GM19455 (cell line): ENCODE results near the gene NLRC5.
"Not testable (repeated sequence)": the region's sequence is repeated elsewhere in the genome, so short reads cannot be mapped to it uniquely, and the experiment has no call there.

Source experiments
- ATAC-seq: cut with Tn5 transposase; IDR thresholded peaks from one replicate; pipeline ENCODE4 v1.9.1; 2021; ENCODE audit not compliant: unreplicated experiment

Gene NLRC5

DNA sequence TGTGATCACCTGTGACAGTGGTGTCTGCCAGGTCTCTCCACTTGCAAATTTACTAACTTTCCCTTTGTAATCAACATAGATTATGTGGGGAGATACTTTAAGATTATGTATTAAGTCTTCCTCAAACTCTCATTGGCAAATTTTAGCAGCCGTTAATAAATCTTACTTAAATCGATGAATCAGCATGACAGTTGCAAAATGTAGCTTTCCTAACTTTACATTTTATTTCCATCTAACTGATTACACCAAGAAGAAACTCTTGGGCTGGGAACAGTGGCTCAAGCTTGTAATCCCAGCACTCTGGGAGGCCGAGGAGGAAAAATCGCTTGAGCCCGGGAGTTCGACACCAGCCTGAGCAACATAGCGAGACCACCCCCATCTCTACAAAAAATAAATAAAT, 79.7 kb downstream of the NLRC5 start:
- no peak for ATAC-seq

GRCh38 chr16:57069635-57070370, 80.4 kb downstream of the NLRC5 start:
- no peak for ATAC-seq

DNA sequence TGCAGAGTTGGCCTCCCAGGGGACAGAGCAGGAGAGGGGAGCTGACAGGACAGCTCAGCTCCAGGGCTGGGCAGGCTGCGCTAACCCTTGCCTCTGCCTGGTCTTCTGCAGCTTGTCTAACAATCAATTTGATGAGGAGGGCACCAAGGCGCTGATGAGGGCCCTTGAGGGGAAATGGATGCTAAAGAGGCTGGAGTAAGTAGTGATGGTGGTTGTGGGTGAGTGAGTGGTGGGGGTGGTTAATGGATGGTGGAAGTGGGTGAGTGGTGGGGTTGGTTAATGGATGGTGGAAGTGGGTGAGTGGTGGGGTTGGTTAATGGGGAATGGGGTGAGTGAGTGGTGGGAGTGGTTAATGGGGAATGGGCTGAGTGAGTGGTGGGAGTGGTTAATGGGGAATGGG, 81.1 kb downstream of the NLRC5 start:
- ATAC-seq: no peak

- not testable (repeated sequence) for ATAC-seq
Measured at GRCh38 chr16:57071081-57071732, 81.8 kb downstream of the NLRC5 start.

DNA sequence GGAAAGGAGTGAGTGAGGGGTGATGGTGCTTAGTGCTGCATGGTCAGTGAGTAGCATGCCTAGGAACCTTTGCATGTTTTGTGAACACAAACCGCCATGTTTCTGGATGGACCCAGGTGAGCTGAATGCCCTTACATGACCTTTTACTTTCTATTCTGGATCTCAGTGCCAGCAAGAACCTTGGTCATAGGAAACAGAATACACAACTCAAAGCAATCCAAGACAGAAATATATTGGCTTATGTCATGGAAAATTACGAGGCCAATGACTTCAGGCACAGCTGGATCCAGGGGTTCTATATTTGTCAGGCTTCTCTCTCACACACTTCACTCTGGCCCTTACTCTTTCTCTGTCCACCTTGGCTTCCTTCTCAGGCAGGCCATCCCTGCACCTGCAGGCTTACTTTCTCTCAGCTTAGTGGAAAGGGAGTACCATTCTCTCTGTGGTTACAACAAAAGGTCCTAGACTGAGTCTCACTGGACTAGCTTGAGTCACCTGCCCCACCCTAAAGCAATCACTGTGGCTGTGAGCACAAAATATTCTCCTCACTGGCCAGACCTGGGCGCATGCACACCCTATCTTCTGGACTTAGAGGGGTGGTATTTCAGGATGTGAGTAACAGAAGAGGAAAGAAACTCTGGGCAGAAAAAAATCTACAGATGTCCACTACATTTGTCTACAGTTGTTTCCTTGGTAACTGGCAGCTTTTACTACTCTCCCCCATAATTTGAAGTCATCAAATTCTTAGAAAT, 82.7 kb downstream of the NLRC5 start:
- no peak for ATAC-seq

DNA sequence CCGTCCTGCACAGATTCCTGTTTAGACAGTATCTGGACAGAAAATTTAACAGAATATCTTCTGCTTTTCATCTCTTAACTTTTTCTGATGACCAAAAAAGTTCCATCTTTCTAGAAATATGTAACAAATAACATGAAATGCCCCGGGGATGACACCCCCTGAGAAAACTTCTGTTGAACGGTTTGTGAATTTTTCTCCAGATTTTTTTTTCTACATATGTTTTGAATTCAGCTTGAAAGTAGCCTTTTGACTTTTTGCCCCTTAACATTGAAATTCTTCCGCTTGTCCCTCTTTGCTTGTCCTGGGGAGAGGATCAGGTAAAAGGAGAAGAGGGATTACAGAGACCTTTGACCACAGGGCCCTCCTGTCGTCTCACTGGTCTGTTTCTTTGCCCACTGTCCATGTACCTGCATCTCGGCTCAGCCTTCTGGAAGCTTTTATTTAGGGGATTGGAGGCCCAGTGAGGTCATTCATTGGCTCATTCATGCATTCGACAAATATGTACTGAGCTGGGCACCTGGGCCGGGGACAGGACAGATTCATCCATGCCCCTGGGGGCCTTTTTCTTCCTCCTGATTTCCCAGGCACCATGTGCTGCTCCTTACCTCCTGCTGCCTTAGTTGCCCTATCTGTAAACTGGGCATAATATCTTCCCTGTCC, 83.4 kb downstream of the NLRC5 start:
- ATAC-seq: no peak

GRCh38 chr16:57077714-57078113, 88.4 kb downstream of the NLRC5 start:
- no peak for ATAC-seq

DNA sequence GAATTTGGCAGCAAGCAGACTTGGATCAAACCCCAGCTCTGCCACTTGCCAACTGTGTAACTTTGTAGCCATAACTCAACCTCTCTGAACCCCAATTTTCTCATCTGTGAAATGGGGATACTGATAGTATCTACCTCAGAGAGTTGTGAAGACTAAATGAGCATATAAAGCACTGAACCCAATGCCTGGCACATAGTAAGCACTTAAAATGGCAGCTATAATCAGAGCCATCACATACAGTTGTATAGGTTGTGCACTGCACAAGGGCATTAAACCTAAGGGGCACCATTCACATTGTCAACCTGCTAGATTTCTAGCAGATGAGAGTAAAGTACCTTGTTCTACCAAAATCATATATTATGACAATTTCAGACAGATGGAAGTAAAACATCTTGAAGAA, 92.4 kb downstream of the NLRC5 start:
- ATAC-seq: no peak

DNA sequence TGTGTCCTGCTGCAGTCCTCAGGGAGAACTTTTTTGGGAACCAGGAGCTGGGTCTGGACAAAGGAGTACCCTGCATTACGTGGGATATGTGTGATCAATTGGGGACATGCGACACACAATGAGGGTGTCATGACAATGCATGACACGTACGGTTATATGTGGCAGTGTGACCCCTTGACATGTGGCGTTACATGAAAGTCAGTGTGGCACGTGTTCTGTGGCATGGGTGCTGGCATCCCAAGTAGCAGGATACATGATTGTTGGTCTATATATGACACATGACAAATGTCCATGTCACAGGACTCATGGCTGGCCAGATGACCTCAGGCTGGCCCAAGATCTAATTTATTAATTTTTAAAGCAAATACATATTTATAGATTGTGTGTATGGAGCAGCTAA, 93.3 kb downstream of the NLRC5 start:
- no peak for ATAC-seq

- no peak for ATAC-seq
Measured at GRCh38 chr16:57083485-57084126, 94.2 kb downstream of the NLRC5 start.

GRCh38 chr16:57084257-57084770, 95.0 kb downstream of the NLRC5 start:
- ATAC-seq: peak; percentile 73

DNA sequence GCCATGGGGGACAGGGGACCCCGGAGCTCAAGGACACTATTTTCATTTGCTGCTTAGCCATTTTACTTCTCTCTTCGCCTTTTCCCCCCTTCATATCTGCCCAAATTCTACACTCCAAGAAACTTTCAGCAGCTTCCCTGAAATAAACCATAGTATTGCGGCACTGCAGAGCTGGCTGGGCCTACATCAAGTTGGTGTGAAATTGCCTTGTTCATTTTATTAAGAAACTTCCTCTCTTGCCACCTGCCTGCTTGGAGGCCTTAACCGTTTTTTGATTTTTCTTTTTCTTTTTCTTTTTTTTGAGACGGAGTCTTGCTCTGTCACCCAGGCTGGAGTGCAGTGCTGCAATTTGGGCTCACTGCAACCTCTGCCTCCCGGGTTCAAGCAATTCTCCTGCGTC, 95.6 kb downstream of the NLRC5 start:
- no peak for ATAC-seq

GRCh38 chr16:57087003-57087402, 97.6 kb downstream of the NLRC5 start:
- no peak for ATAC-seq

- ATAC-seq: no peak
Measured at GRCh38 chr16:57089406-57089805, 100.0 kb downstream of the NLRC5 start.

DNA sequence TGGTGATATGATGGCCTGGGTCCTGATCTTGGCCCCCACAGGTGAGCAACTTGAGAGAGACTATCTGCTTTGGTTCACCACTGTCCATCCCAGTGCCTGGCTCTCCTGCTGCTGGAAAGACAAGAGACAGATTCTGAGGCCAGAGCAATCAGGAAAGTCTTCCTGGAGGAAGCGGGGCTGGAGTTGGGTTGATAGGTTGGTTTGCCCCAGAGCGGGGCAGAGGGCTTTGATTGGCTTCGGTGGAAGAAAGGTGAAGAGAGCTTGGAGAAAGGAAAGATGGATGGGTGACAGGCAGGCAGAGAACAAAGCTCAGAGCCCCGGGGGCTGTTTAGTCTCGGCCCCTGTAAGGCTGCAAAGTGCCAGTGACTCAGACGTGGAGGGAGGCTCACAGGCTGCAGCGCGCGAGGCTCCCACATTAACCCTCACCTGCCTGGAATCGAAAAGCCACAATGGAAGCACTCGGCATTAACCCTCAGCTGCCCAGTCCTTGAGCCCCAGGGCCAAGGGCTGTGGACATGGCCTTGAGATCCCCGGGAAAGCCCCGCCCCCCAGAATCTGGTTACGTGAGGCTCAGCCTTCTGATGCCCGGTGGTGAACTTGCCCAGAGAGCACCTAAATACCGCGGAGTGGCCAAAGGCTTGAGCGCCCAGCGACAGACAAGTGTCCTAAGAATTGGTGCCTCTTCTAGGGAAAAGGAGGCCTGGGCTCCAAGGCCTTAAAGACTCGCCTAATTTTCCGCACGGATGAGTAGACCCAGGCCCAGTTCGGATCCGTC, 102.0 kb downstream of the NLRC5 start:
- ATAC-seq: no peak

- ATAC-seq: no peak
Measured at GRCh38 chr16:57091975-57092785, 102.8 kb downstream of the NLRC5 start, which contains the start of gene CPNE2. Gene CPNE2, plus strand, starts transcription at chr16:57092583. Its CDS starts 18,160 bp downstream, at chr16:57110743.

- ATAC-seq: no peak
Measured at GRCh38 chr16:57092786-57093411, 103.5 kb downstream of the NLRC5 start.

GRCh38 chr16:57093666-57094564, 104.6 kb downstream of the NLRC5 start:
- no peak for ATAC-seq
